Epithelial cell of proximal tubule (primary cell): Measurements from ENCODE around the gene KITLG. TPM values are rescaled to one million over a fixed set of nuclear protein-coding genes. Genes with fewer than 3 reads are reported as not detected.

Experiments
- DNase-seq: peaks from one replicate; pipeline ENCODE4 v3.0.0-alpha.2; 2011; ENCODE audit warnings: low read depth
- H3K4me3 ChIP-seq: 2 replicates; pipeline ENCODE4 v1.5.1; 2011; ENCODE audit warnings: low read depth, mild to moderate bottlenecking, low read length
- CTCF ChIP-seq: conservative IDR thresholded peaks from 2 replicates; pipeline ENCODE4 v1.5.1; 2012; ENCODE audit warnings: low read depth, mild to moderate bottlenecking, low read length
- total RNA-seq: library from RNA; depleted of rRNA; stranded (reverse); fragments of >200 nt; gene quantifications from 2 replicates; pipeline ENCODE4 v1.2.3, GENCODE V29; 2015

Gene KITLG
- total RNA-seq, 1 donor from 2014 or later, result 43.9 TPM

GRCh38 chr12:88544991-88545980, 35.0 kb downstream of the KITLG start:
- H3K4me3 ChIP-seq, result no peak overlapping the region
- TF ChIP-seq CTCF, result no peak
- DNase-seq, result no peak

GRCh38 chr12:88539893-88540292, 40.4 kb downstream of the KITLG start:
- DNase-seq, result no peak
- TF ChIP-seq CTCF, result no peak

GRCh38 chr12:88538697-88539096, 41.6 kb downstream of the KITLG start:
- no peak overlapping the region for H3K4me3 ChIP-seq
- no peak for DNase-seq
- TF ChIP-seq CTCF, result no peak

More at GRCh38 chr12:88539893-88540292, 40.4 kb downstream of the KITLG start:
- no peak overlapping the region for H3K4me3 ChIP-seq

GRCh38 chr12:88538250-88538649, 42.0 kb downstream of the KITLG start:
- no peak overlapping the region for H3K4me3 ChIP-seq
- no peak for TF ChIP-seq CTCF
- DNase-seq, result no peak

GRCh38 chr12:88530868-88531267, 49.4 kb downstream of the KITLG start:
- DNase-seq, result no peak
- no peak for TF ChIP-seq CTCF

GRCh38 chr12:88529531-88530488, 50.5 kb downstream of the KITLG start:
- DNase-seq, result no peak
- TF ChIP-seq CTCF, result no peak
- H3K4me3 ChIP-seq, result no peak overlapping the region

More at GRCh38 chr12:88530868-88531267, 49.4 kb downstream of the KITLG start:
- no peak overlapping the region for H3K4me3 ChIP-seq
